GM20000 (cell line): ENCODE measurements around the gene ATP2A3.

ENCODE experiments used
- DNase-seq: peaks from one replicate; pipeline ENCODE4 v3.0.0; 2012; ENCODE audit warnings: low spot score
- TF ChIP-seq, protein P1 (sequence below): IDR thresholded peaks from 2 replicates; pipeline ENCODE4 v1.5.1; 2012; ENCODE audit warnings: mild to moderate bottlenecking, control low read depth; ENCODE audit errors: extremely low read depth, missing control alignments

The ATP2A3 gene

DNA sequence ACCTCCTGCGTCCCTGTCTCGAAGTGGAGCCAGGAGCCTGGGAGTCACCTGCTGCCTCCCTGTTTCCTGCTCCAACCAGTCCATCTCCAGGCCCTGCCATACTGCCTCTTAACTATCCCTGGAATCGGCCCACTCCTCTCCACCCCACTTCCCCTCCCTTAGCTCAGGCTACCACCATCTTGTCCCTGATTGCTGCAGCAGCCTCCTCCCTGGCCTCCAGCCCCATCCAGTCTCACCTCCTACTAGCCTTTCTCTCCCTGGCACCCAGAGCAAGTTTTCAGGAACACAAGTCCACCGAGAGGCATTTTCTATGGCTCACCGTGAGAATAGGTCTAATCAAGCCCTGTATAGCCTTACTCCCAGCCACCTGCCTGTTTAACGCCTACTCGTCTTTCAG, 70.5 kb downstream of the ATP2A3 start:
- no peak for DNase-seq
- TF ChIP-seq, protein P1, sequence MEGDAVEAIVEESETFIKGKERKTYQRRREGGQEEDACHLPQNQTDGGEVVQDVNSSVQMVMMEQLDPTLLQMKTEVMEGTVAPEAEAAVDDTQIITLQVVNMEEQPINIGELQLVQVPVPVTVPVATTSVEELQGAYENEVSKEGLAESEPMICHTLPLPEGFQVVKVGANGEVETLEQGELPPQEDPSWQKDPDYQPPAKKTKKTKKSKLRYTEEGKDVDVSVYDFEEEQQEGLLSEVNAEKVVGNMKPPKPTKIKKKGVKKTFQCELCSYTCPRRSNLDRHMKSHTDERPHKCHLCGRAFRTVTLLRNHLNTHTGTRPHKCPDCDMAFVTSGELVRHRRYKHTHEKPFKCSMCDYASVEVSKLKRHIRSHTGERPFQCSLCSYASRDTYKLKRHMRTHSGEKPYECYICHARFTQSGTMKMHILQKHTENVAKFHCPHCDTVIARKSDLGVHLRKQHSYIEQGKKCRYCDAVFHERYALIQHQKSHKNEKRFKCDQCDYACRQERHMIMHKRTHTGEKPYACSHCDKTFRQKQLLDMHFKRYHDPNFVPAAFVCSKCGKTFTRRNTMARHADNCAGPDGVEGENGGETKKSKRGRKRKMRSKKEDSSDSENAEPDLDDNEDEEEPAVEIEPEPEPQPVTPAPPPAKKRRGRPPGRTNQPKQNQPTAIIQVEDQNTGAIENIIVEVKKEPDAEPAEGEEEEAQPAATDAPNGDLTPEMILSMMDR = no peak

DNA sequence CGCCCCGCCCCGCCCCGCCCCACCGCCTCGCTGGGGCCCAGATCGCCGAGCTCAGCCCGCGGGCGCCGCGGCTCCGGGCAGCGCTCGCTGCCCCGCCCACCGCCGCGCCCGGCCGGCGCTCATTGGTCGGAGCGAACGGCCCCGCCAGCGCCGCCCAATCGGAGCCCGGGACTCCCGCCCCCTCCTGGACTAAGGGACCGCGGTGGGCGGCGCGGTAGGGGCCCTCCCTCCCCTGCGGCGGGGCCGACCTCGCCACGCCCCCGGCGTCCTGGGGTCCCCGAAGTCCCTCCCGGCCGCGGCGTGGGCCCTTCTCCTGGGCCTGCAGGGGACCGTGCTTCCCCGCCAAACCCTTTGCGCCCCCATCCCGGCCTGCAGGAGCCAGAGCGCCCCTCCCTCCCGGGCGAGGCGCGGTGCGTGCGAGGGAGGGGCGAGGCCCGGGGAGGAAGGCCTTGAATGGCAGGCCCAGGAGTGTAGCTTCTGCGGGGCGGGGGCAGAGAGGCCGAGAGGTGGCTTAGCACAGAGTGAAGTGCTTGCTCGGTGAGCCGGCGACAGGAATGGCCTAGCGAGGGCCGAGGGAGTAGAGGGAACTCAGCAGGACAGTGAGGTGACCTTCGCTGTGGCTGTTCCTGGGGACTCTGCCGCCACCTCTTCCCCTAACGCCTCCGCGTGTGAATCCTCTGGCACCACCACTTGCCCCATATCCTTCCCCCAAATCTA, 71.1 kb downstream of the ATP2A3 start, which contains the start of gene CAMKK1:
TSS of gene CAMKK1 (minus strand) at position 51 of the 717 bp plus-strand sequence. CDS start 7,366 bp downstream, outside the sequence.
- TF ChIP-seq, protein P1 = no peak

DNA sequence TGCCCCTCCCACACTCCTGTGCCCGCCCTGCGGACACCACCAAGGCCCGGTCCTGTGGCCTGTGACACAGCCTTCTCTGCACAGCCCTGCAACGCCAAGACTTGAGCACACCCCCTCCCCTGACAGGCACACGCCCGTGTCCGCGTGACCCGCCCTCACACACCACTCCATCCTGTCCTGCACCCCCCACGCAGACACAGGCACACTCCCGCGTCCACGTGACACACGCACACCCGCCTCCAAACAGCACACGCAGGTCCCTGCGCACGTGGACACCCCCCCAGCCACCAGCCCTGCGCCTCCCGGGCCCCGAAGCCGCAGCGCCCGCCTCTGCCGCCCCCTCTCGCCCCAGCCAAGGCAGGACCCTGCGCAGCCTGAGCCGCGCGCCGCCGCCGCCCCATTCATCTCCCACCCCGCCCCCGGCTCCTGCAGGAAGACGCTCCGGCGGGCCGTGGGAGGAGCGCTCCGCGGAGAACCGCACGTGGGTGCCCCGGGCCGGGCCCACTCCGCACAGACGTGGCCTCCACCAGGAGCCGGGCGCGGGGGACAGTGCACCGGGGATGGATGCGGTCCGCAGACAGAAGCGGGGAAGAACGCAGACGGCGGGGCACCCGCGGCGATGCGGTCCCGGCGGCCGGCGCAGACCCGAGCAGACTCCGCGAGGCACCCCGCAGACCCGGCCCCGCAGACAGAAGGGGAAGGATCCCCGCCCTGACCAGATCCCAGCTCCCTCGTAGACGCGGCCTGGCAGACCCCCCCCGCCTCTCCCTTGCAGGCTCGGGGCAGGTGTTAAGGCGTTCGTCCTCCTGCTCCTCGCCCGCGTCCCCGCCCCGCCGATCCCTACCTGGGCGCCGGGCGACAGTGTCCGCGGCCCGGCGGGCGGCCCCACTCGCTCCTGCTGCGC, 71.9 kb downstream of the ATP2A3 start:
- TF ChIP-seq, protein P1 = no peak
- peak; percentile 76 for DNase-seq

More for the DNA sequence above, 71.1 kb downstream of the ATP2A3 start, which contains the start of gene CAMKK1:
- peak; percentile 100 for DNase-seq

DNA sequence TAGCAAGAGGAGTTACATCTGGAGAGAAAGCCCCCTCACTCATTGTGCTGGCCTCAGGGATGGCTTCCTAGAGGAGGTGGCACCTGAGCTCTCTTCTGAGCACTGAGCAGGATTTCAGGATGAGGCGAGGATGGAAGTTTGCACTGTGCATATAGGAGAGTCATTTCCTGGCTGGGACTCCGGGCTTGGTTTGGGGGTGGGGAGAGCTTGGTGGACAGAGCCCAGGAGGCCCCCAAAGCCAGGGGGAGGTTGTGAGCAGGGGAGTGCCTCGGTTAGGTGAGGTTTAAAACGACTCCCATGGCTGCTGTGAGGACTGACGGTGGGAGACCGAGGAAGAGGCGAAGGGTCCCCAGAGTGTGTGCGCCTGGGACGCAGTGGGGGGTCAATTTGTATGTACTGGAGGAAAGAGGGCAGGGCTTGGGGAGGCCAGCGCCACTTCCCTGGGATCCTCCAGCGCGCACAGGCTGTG, 72.6 kb downstream of the ATP2A3 start:
- TF ChIP-seq, protein P1 = no peak

DNA sequence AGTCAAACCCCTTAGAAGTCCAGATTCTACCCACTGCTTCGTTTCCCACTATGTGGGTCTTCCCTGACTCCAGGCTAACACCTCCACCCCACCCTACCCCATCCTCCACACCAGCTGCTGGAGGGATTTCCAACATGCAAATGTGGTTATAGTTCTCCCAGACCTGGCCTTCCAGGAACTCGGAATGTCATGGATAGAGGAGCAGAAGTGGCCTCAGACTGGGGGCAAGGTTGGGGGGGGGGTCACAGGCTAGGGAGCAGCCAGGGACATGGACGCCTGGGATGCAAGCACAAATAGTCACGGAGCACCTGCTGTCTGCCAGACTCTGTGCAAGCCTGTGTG, 73.4 kb downstream of the ATP2A3 start:
- TF ChIP-seq, protein P1 = no peak
- no peak for DNase-seq

More for the DNA sequence above, 72.6 kb downstream of the ATP2A3 start:
- no peak for DNase-seq

DNA sequence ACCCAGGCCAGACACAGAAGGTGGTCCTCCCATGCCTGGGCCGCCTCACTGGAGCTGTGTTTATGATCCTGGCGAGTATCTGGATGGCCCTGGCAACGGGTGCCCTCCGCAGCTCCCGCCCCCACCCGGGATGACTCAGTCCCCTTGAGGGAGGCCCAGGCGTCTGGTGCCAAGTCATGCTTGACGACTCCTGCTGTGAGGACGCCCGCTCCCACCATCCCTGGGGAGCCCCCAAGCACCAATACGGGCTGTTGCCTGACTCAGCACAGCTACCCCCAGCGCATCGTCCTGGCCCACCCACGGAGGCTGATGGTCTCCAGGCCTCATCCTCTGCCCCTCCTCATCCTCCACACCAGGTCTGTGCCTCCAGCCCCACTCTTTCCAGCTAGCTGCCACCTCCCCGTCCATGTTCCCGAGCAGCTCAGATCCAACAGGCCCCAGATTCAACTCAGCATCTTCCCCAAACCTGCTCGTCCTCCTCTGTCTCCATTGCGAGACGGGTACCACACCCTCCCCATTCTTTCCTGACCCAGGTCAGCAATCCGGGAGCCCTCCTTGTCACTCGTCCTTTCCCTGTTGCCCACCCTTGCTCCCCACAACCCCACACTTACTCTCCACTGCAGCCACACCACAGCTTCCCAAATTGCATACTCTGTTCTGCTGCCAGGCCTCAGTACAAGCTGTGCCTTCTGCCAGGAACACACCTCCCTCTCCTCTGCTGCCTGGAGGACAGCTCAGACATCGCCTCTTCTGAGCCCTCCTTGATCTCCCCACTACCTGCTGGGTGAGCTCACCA, 74.0 kb downstream of the ATP2A3 start:
- TF ChIP-seq, protein P1 = no peak
- no peak for DNase-seq
